SK-N-SH treated with all-trans-retinoic acid at 6 μM for 48 hours (cell line): Measurements from ENCODE around the gene C2orf78.

ENCODE experiments used
- CSDC2 ChIP-seq: fragments of 250-450 bp; sonication (Bioruptor Pico); IDR thresholded peaks from 2 replicates; pipeline ENCODE4 v1.5.0; 2020; ENCODE audit warnings: mild to moderate bottlenecking, moderate library complexity
- OSR1 ChIP-seq: fragments of 250-450 bp; sonication (Bioruptor Pico); IDR thresholded peaks from 2 replicates; pipeline ENCODE4 v1.8.0; 2022; ENCODE audit warnings: moderate library complexity, mild to moderate bottlenecking, inconsistent platforms
- TOX ChIP-seq: fragments of 250-450 bp; sonication (Bioruptor Pico); IDR thresholded peaks from 2 replicates; pipeline ENCODE4 v1.8.0; 2021; ENCODE audit warnings: mild to moderate bottlenecking, moderate library complexity, borderline replicate concordance
- ZFP30 ChIP-seq: fragments of 450-650 bp; formaldehyde crosslinking; IDR thresholded peaks from 2 replicates; pipeline ENCODE4 v1.5.0; 2022; ENCODE audit warnings: mild to moderate bottlenecking, moderate library complexity
- ZNF8 ChIP-seq: fragments of 450-650 bp; formaldehyde crosslinking; IDR thresholded peaks from 2 replicates; pipeline ENCODE4 v1.5.0; 2020; ENCODE audit warnings: mild to moderate bottlenecking, moderate library complexity
- TF ChIP-seq, protein P1 (sequence below): fragments of 250-450 bp; sonication (Bioruptor Pico); IDR thresholded peaks from 2 replicates; pipeline ENCODE4 v1.8.0; 2020; ENCODE audit warnings: mild to moderate bottlenecking, moderate library complexity, borderline replicate concordance
- TF ChIP-seq, protein P2 (sequence below): fragments of 250-450 bp; sonication (Bioruptor Pico); IDR thresholded peaks from 2 replicates; pipeline ENCODE4 v1.5.1; 2020; ENCODE audit warnings: low read depth, mild to moderate bottlenecking, moderate library complexity

DNA sequence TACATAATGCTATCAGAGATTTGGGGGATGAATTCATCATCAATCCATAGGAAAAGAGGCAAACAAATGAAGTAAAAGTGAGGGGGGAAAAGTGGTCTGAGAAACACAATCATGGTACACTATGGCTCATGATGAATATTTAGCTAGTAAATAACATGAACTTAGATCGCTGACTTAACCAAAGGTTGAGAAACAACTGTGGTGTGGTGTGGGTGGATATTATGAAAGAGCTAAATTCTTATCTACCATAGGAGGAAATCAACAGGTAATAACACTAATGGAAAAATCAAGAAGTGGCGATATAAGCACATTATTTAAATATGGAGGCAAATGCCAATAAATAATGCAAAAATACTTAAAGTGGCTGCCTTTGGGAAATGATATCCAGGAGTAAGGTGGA is 34.7 kb upstream of the C2orf78 start:
- TF ChIP-seq ZFP30 (no peak), CSDC2 (no peak), OSR1 (CRISPR knock-in tag) (no peak), TOX (CRISPR knock-in tag) (no peak), ZNF8 (CRISPR knock-in tag) (no peak)
- TF ChIP-seq, protein P1, sequence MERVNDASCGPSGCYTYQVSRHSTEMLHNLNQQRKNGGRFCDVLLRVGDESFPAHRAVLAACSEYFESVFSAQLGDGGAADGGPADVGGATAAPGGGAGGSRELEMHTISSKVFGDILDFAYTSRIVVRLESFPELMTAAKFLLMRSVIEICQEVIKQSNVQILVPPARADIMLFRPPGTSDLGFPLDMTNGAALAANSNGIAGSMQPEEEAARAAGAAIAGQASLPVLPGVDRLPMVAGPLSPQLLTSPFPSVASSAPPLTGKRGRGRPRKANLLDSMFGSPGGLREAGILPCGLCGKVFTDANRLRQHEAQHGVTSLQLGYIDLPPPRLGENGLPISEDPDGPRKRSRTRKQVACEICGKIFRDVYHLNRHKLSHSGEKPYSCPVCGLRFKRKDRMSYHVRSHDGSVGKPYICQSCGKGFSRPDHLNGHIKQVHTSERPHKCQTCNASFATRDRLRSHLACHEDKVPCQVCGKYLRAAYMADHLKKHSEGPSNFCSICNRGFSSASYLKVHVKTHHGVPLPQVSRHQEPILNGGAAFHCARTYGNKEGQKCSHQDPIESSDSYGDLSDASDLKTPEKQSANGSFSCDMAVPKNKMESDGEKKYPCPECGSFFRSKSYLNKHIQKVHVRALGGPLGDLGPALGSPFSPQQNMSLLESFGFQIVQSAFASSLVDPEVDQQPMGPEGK (CRISPR knock-in tag) = no peak
- TF ChIP-seq, protein P2, sequence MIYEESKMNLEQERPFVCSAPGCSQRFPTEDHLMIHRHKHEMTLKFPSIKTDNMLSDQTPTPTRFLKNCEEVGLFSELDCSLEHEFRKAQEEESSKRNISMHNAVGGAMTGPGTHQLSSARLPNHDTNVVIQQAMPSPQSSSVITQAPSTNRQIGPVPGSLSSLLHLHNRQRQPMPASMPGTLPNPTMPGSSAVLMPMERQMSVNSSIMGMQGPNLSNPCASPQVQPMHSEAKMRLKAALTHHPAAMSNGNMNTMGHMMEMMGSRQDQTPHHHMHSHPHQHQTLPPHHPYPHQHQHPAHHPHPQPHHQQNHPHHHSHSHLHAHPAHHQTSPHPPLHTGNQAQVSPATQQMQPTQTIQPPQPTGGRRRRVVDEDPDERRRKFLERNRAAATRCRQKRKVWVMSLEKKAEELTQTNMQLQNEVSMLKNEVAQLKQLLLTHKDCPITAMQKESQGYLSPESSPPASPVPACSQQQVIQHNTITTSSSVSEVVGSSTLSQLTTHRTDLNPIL = no peak
